SU-DHL-6 (cell line): Measurements from ENCODE around the gene IBA57.

Experiments
- H2AFZ ChIP-seq: fragments of 200-600 bp; sonication (generic); 2 replicates; pipeline ENCODE4 v1.6.1; 2014; ENCODE audit warnings: low read depth, mild to moderate bottlenecking, moderate library complexity, mixed read lengths, antibody characterized with exemption, low read length; ENCODE audit not compliant: severe bottlenecking
- H3F3A ChIP-seq: fragments of 200-600 bp; shearing (Covaris generic); 2 replicates; pipeline ENCODE4 v1.6.0; 2016; ENCODE audit warnings: antibody characterized with exemption, mild to moderate bottlenecking; ENCODE audit not compliant: insufficient read depth
- H3K27ac ChIP-seq: fragments of 200-600 bp; sonication (generic); 2 replicates; pipeline ENCODE4 v1.5.1; 2016; ENCODE audit warnings: low read depth, mild to moderate bottlenecking, low read length, moderate library complexity, mixed read lengths
- H3K27me3 ChIP-seq: fragments of 200-600 bp; sonication (generic), shearing (Covaris generic); 2 replicates; pipeline ENCODE4 v1.6.0; 2014; ENCODE audit warnings: mild to moderate bottlenecking, low read length
- H3K36me3 ChIP-seq: fragments of 200-600 bp; sonication (generic); 2 replicates; pipeline ENCODE4 v1.6.1; 2014; ENCODE audit warnings: mild to moderate bottlenecking, low read length, mixed read lengths
- H3K4me2 ChIP-seq: fragments of 300-600, 200-600 bp; shearing (Covaris generic), sonication (generic); 2 replicates; pipeline ENCODE4 v1.6.0; 2014; ENCODE audit warnings: low read length, low read depth, mild to moderate bottlenecking; ENCODE audit not compliant: poor library complexity, severe bottlenecking
- H3K4me3 ChIP-seq: fragments of 200-600 bp; sonication (generic); 2 replicates; pipeline ENCODE4 v1.5.1; 2014; ENCODE audit warnings: antibody characterized with exemption, low read length, mild to moderate bottlenecking, mixed read lengths; ENCODE audit not compliant: insufficient read depth, poor library complexity, severe bottlenecking
- H3K79me2 ChIP-seq: fragments of 200-600 bp; sonication (generic); 2 replicates; pipeline ENCODE4 v1.6.1; 2014; ENCODE audit warnings: mild to moderate bottlenecking, low read length, moderate library complexity; ENCODE audit not compliant: insufficient read depth
- H3K9ac ChIP-seq: fragments of 200-600 bp; sonication (generic); 2 replicates; pipeline ENCODE4 v1.7.0; 2014; ENCODE audit warnings: mild to moderate bottlenecking, low read length
- H3K9me2 ChIP-seq: fragments of 200-600 bp; sonication (generic); replicated peaks from 2 replicates; pipeline ENCODE4 v1.6.1; 2014; ENCODE audit warnings: low read length; ENCODE audit not compliant: insufficient read depth
- H3K9me3 ChIP-seq: fragments of 200-600 bp; sonication (generic); 2 replicates; pipeline ENCODE4 v1.6.1; 2014; ENCODE audit warnings: low read length, mixed read lengths; ENCODE audit not compliant: insufficient read depth
- H4K20me1 ChIP-seq: fragments of 200-600 bp; sonication (generic); 2 replicates; pipeline ENCODE4 v1.6.1; 2014; ENCODE audit warnings: low read depth, mild to moderate bottlenecking, antibody characterized with exemption, low read length, moderate library complexity, mixed read lengths
- EZH2phosphoT487 ChIP-seq: fragments of 200-600 bp; sonication (generic), shearing (Covaris generic); conservative IDR thresholded peaks from 2 replicates; pipeline ENCODE4 v1.6.1; 2018; ENCODE audit warnings: mild to moderate bottlenecking, antibody characterized with exemption, low read length, moderate library complexity, mixed read lengths
- TF ChIP-seq, protein P1 (sequence below): fragments of 200-600 bp; sonication (generic); IDR thresholded peaks from one replicate; pipeline ENCODE4 v1.5.1; 2017; ENCODE audit warnings: antibody characterized with exemption, mild to moderate bottlenecking, low read length, moderate library complexity; ENCODE audit not compliant: insufficient read depth, poor library complexity, severe bottlenecking

IBA57 gene

DNA sequence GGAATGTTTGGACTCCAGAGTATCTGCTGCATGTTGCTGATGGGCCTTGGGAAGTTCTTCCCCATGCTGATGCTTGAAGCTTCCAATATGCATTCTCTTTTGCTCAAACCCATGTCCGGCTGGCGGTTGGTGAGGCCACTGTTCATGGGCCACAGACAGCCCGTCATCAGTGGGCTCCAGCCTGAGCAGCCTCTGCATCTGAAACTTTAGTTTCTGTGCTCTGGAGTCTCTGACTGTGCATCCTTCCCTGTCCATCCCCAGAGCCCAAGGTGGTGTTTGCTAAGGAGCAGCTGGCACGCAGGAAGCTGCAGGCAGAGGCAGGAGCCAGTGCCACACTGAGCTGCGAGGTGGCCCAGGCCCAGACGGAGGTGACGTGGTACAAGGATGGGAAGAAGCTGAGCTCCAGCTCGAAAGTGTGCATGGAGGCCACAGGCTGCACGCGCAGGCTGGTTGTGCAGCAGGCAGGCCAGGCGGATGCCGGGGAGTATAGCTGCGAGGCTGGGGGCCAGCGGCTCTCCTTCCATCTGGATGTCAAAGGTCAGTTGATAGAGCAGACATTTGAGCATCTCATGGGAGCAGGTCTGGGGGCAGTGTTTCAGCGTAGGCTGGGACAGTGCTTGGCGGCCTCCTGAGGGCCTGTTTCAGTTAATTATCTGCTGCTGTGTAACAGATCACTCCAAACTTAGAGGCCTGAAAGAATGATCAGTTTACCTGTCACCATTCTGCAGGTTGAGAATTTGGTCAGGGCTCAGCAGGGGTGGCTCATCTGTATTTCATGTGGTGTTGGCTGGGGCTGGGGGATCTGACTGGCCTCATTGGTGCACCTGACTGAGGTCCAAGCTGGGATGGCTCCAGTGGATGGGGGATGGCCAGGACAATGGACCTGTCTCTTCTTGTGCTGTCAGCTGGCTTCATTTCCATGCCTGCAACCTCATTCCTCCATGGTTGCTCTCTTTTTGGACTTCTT is 58.9 kb downstream of the IBA57 start:
- H3K27me3 ChIP-seq, result no peaks in the 10 kb centered on the region
- H3F3A ChIP-seq, result no peaks in the 10 kb centered on the region
- H2AFZ ChIP-seq, result no peak overlapping the region
- H4K20me1 ChIP-seq, result no peaks in the 10 kb centered on the region
- TF ChIP-seq, protein P1, sequence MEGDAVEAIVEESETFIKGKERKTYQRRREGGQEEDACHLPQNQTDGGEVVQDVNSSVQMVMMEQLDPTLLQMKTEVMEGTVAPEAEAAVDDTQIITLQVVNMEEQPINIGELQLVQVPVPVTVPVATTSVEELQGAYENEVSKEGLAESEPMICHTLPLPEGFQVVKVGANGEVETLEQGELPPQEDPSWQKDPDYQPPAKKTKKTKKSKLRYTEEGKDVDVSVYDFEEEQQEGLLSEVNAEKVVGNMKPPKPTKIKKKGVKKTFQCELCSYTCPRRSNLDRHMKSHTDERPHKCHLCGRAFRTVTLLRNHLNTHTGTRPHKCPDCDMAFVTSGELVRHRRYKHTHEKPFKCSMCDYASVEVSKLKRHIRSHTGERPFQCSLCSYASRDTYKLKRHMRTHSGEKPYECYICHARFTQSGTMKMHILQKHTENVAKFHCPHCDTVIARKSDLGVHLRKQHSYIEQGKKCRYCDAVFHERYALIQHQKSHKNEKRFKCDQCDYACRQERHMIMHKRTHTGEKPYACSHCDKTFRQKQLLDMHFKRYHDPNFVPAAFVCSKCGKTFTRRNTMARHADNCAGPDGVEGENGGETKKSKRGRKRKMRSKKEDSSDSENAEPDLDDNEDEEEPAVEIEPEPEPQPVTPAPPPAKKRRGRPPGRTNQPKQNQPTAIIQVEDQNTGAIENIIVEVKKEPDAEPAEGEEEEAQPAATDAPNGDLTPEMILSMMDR, result no peak
- TF ChIP-seq EZH2phosphoT487, result no peak
- H3K4me2 ChIP-seq, result no peak overlapping the region
- no peaks in the 10 kb centered on the region for H3K79me2 ChIP-seq
- no peaks in the 10 kb centered on the region for H3K36me3 ChIP-seq
- H3K4me3 ChIP-seq, result no peak overlapping the region
- no peaks in the 10 kb centered on the region for H3K9me3 ChIP-seq
- no peaks in the 10 kb centered on the region for H3K9me2 ChIP-seq
- H3K9ac ChIP-seq, result no peak overlapping the region
- H3K27ac ChIP-seq, result no peak overlapping the region

DNA sequence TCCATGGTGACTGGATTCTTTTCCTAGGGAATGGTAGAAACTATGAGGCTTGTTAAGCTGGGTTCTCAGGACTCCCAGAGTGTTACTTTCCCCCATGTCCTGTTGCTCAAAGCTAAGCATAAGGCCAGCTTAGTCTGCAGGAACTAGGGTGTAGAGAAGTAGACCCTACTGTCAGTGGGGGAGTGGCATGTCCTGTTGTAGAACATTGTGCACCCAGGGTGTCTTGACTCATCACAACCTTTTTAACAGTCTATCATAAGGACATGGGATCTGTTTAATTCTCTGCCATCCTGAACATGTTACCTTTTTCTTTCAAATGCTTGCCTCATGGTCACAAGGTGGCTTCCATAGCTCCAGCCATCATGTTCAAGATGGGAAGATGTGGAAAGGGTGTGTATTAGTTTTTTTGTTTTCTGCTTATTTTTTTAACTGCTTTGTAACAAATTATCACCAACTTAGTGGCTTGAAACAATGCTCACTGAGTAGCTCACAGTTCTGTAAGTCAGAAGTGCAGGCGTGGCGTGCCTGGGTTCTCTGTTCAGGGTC is 59.6 kb downstream of the IBA57 start:
- Histone ChIP-seq H3K9me2 (no peaks in the 10 kb centered on the region), H2AFZ (no peak overlapping the region), H3K27ac (no peak overlapping the region), H3K79me2 (no peaks in the 10 kb centered on the region), H3K36me3 (no peaks in the 10 kb centered on the region), H3K9me3 (no peaks in the 10 kb centered on the region), H3K9ac (no peak overlapping the region), H3K4me2 (no peak overlapping the region), H4K20me1 (no peaks in the 10 kb centered on the region), H3K4me3 (no peak overlapping the region), H3K27me3 (no peaks in the 10 kb centered on the region), H3F3A (no peaks in the 10 kb centered on the region)
- no peak for TF ChIP-seq EZH2phosphoT487
- TF ChIP-seq, protein P1, result no peak

DNA sequence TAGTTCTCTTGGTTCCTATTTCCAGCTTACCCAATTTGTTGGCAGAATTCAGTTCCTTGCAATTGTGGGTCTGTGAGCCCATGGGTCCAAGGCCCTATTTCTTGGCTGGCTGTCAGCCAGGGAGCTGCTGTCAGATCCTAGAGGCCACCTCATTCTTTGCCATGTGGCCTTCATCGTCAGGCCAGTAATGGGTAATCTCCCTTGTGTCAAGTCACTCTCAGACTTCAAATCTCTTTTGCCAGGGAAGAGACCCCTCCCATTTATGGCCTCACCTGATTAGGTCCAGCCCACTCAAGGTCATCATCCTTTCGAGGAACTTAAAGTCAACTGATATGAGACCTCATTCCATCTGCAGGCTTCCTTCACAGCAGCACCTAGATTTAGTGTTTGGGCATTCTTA is 60.1 kb downstream of the IBA57 start:
- no peak overlapping the region for H3K4me3 ChIP-seq
- H3K9me3 ChIP-seq, result no peaks in the 10 kb centered on the region
- no peak for TF ChIP-seq EZH2phosphoT487
- TF ChIP-seq, protein P1, result no peak
- H3F3A ChIP-seq, result no peaks in the 10 kb centered on the region
- H3K4me2 ChIP-seq, result no peak overlapping the region
- H4K20me1 ChIP-seq, result no peaks in the 10 kb centered on the region
- no peaks in the 10 kb centered on the region for H3K9me2 ChIP-seq
- no peaks in the 10 kb centered on the region for H3K36me3 ChIP-seq
- H2AFZ ChIP-seq, result no peak overlapping the region
- no peak overlapping the region for H3K27ac ChIP-seq
- no peaks in the 10 kb centered on the region for H3K27me3 ChIP-seq
- H3K9ac ChIP-seq, result no peak overlapping the region
- no peaks in the 10 kb centered on the region for H3K79me2 ChIP-seq
